DND-41 (cell line): ENCODE data around the gene LAIR1.

Source experiments
- ATAC-seq: fragments of 200-7000 bp; cut with Tn5 transposase; 3 replicates; pipeline ENCODE4 v1.9.1; 2021; ENCODE audit warnings: low read depth; ENCODE audit not compliant: insufficient read depth
- DNase-seq: peaks from one replicate; pipeline ENCODE4 v3.0.0-alpha.2; 2020
- H2AFZ ChIP-seq: 2 replicates; pipeline ENCODE4 v1.6.0; 2012; ENCODE audit warnings: low read depth, low read length
- H3K27ac ChIP-seq: 2 replicates; pipeline ENCODE4 v1.5.1; 2012; ENCODE audit warnings: low read length, inconsistent platforms
- H3K27me3 ChIP-seq: fragments of 200-600 bp; sonication (generic); 2 replicates; pipeline ENCODE4 v1.6.0; 2012; ENCODE audit warnings: low read length, mild to moderate bottlenecking, inconsistent platforms; ENCODE audit not compliant: insufficient read depth, poor library complexity
- H3K36me3 ChIP-seq: 2 replicates; pipeline ENCODE4 v1.5.1; 2012; ENCODE audit warnings: low read length, inconsistent platforms; ENCODE audit not compliant: insufficient read depth
- H3K4me1 ChIP-seq: 2 replicates; pipeline ENCODE4 v1.5.1; 2012; ENCODE audit warnings: mild to moderate bottlenecking, low read length; ENCODE audit not compliant: insufficient read depth
- H3K4me2 ChIP-seq: 2 replicates; pipeline ENCODE4 v1.6.0; 2012; ENCODE audit warnings: mild to moderate bottlenecking, moderate library complexity, low read length, inconsistent platforms; ENCODE audit not compliant: insufficient read depth
- H3K4me3 ChIP-seq, 2 experiments: fragments of 200-600 bp in 1 of 2; shearing (Covaris generic) in 1 of 2; 2 replicates each; pipeline ENCODE4 v1.5.1; 2012 to 2016; ENCODE audit warnings: inconsistent platforms in 2 of 2, low read length in 2 of 2, mild to moderate bottlenecking in 2 of 2, low read depth in 1 of 2, moderate library complexity in 1 of 2
- H3K79me2 ChIP-seq: 2 replicates; pipeline ENCODE4 v1.6.0; 2012; ENCODE audit warnings: low read length, inconsistent platforms; ENCODE audit not compliant: insufficient read depth
- H3K9ac ChIP-seq: 2 replicates; pipeline ENCODE4 v1.6.0; 2012; ENCODE audit warnings: low read depth, mild to moderate bottlenecking, inconsistent platforms, low read length, moderate library complexity
- H3K9me3 ChIP-seq: 2 replicates; pipeline ENCODE4 v1.5.1; 2012; ENCODE audit warnings: low read length, moderate library complexity, mild to moderate bottlenecking, inconsistent platforms; ENCODE audit not compliant: insufficient read depth, severe bottlenecking
- H4K20me1 ChIP-seq: 2 replicates; pipeline ENCODE4 v1.6.0; 2012; ENCODE audit warnings: low read length; ENCODE audit not compliant: insufficient read depth
- CTCF ChIP-seq: IDR thresholded peaks from 2 replicates; pipeline ENCODE4 v1.5.1; 2012; ENCODE audit warnings: borderline replicate concordance, low read length, moderate library complexity, mild to moderate bottlenecking; ENCODE audit not compliant: poor library complexity, severe bottlenecking; ENCODE audit errors: extremely low read depth
- EZH2 ChIP-seq: IDR thresholded peaks from 3 replicates; pipeline ENCODE4 v1.6.1; 2012; ENCODE audit warnings: borderline replicate concordance, low read depth, mild to moderate bottlenecking, moderate library complexity, low read length, inconsistent platforms; ENCODE audit not compliant: severe bottlenecking

LAIR1 gene

GRCh38 chr19:54319049-54319448, 45.7 kb downstream of the LAIR1 start:
- Histone ChIP-seq H3K4me1 (no peaks in the 10 kb centered on the region), H3K4me3 (no peak overlapping the region), H3K27me3 (peaks cover 4% of the 10 kb centered on the region), H3K27ac (no peak overlapping the region), H3K9me3 (no peaks in the 10 kb centered on the region), H3K79me2 (no peaks in the 10 kb centered on the region), H3K36me3 (no peaks in the 10 kb centered on the region), H3K4me2 (no peak overlapping the region), H3K9ac (no peak overlapping the region), H4K20me1 (no peaks in the 10 kb centered on the region), H2AFZ (no peak overlapping the region)
- ATAC-seq: no peak
- no peak for TF ChIP-seq EZH2
- TF ChIP-seq CTCF: no peak
- no peak for DNase-seq

GRCh38 chr19:54317965-54318240, 46.8 kb downstream of the LAIR1 start:
- Histone ChIP-seq H3K9me3 (no peaks in the 10 kb centered on the region), H2AFZ (no peak overlapping the region), H3K9ac (no peak overlapping the region), H3K27ac (no peak overlapping the region), H3K36me3 (no peaks in the 10 kb centered on the region), H3K27me3 (no peaks in the 10 kb centered on the region), H3K4me3 (no peak overlapping the region), H4K20me1 (no peaks in the 10 kb centered on the region), H3K4me2 (no peak overlapping the region), H3K79me2 (no peaks in the 10 kb centered on the region), H3K4me1 (no peaks in the 10 kb centered on the region)
- TF ChIP-seq CTCF (no peak), EZH2 (no peak)
- ATAC-seq (no peak), DNase-seq (no peak)

GRCh38 chr19:54317108-54317964, 47.4 kb downstream of the LAIR1 start:
- H3K4me1 ChIP-seq: no peaks in the 10 kb centered on the region
- H2AFZ ChIP-seq: no peak overlapping the region
- no peaks in the 10 kb centered on the region for H3K79me2 ChIP-seq
- no peak overlapping the region for H3K4me2 ChIP-seq
- ATAC-seq (no peak), DNase-seq (no peak)
- H3K4me3 ChIP-seq: no peak overlapping the region
- no peaks in the 10 kb centered on the region for H3K27me3 ChIP-seq
- no peaks in the 10 kb centered on the region for H3K9me3 ChIP-seq
- TF ChIP-seq CTCF: no peak
- TF ChIP-seq EZH2: no peak
- no peak overlapping the region for H3K9ac ChIP-seq
- H3K27ac ChIP-seq: no peak overlapping the region
- no peaks in the 10 kb centered on the region for H3K36me3 ChIP-seq
- H4K20me1 ChIP-seq: no peaks in the 10 kb centered on the region
